ENCODE measurements around the gene FMNL2.

The FMNL2 gene

GRCh38 chr2:152450176-152450575, 115.2 kb downstream of the FMNL2 start:
- no peak for TF ChIP-seq CTCF (IDR thresholded peaks at IDR 0.05; ENCODE audit: low read depth, low read length)
- H3K27ac ChIP-seq, result no peak overlapping the region
- H3K4me3 ChIP-seq (ENCODE audit: low read depth, low read length), result no peak overlapping the region
- no peaks in the 10 kb centered on the region for H3K9me3 ChIP-seq (ENCODE audit: severe bottlenecking)
- no peaks in the 10 kb centered on the region for H3K36me3 ChIP-seq
- H3K27me3 ChIP-seq (ENCODE audit: insufficient read depth, low read depth, severe bottlenecking), result no peaks in the 10 kb centered on the region
- no peak for DNase-seq

GRCh38 chr2:152452256-152452973, 117.4 kb downstream of the FMNL2 start:
- no peaks in the 10 kb centered on the region for H3K36me3 ChIP-seq
- DNase-seq, result peak; percentile 40
- H3K9me3 ChIP-seq (ENCODE audit: severe bottlenecking), result no peaks in the 10 kb centered on the region
- TF ChIP-seq CTCF (IDR thresholded peaks at IDR 0.05; ENCODE audit: low read depth, low read length), result no peak
- H3K27me3 ChIP-seq (ENCODE audit: insufficient read depth, low read depth, severe bottlenecking), result no peaks in the 10 kb centered on the region
- no peak overlapping the region for H3K4me3 ChIP-seq (ENCODE audit: low read depth, low read length)
- H3K27ac ChIP-seq, result no peak overlapping the region; the same call in 1 of the 2 replicates

- DNase-seq, result peak; percentile 22
- Histone ChIP-seq H3K27ac (peak overlapping the region; percentile 44), H3K4me3 (ENCODE audit: low read depth, low read length) (no peak overlapping the region), H3K27me3 (ENCODE audit: insufficient read depth, low read depth, severe bottlenecking) (no peaks in the 10 kb centered on the region), H3K9me3 (ENCODE audit: severe bottlenecking) (no peaks in the 10 kb centered on the region), H3K36me3 (no peaks in the 10 kb centered on the region)
- no peak for TF ChIP-seq CTCF (IDR thresholded peaks at IDR 0.05; ENCODE audit: low read depth, low read length)
Measured at GRCh38 chr2:152453129-152453911, 118.3 kb downstream of the FMNL2 start.

GRCh38 chr2:152454371-152454770, 119.4 kb downstream of the FMNL2 start:
- Histone ChIP-seq H3K9me3 (ENCODE audit: severe bottlenecking) (no peaks in the 10 kb centered on the region), H3K36me3 (no peaks in the 10 kb centered on the region), H3K27ac (no peak overlapping the region), H3K4me3 (ENCODE audit: low read depth, low read length) (no peak overlapping the region), H3K27me3 (ENCODE audit: insufficient read depth, low read depth, severe bottlenecking) (no peaks in the 10 kb centered on the region)
- no peak for DNase-seq
- no peak for TF ChIP-seq CTCF (IDR thresholded peaks at IDR 0.05; ENCODE audit: low read depth, low read length)

- Histone ChIP-seq H3K4me3 (ENCODE audit: low read depth, low read length) (no peak overlapping the region), H3K27ac (no peak overlapping the region), H3K9me3 (ENCODE audit: severe bottlenecking) (no peaks in the 10 kb centered on the region), H3K27me3 (ENCODE audit: insufficient read depth, low read depth, severe bottlenecking) (no peaks in the 10 kb centered on the region), H3K36me3 (no peaks in the 10 kb centered on the region)
- no peak for TF ChIP-seq CTCF (IDR thresholded peaks at IDR 0.05; ENCODE audit: low read depth, low read length)
- no peak for DNase-seq
Measured at GRCh38 chr2:152454960-152455359, 120.0 kb downstream of the FMNL2 start.
